ENCODE measurements around the gene EEPD1. TPM values are rescaled to one million over a fixed set of nuclear protein-coding genes. Genes with fewer than 3 reads are reported as not detected.

Gene EEPD1
- total and polyA plus RNA-seq, 8 donors: 7.1 to 60.5 (median 10.0) TPM

DNA sequence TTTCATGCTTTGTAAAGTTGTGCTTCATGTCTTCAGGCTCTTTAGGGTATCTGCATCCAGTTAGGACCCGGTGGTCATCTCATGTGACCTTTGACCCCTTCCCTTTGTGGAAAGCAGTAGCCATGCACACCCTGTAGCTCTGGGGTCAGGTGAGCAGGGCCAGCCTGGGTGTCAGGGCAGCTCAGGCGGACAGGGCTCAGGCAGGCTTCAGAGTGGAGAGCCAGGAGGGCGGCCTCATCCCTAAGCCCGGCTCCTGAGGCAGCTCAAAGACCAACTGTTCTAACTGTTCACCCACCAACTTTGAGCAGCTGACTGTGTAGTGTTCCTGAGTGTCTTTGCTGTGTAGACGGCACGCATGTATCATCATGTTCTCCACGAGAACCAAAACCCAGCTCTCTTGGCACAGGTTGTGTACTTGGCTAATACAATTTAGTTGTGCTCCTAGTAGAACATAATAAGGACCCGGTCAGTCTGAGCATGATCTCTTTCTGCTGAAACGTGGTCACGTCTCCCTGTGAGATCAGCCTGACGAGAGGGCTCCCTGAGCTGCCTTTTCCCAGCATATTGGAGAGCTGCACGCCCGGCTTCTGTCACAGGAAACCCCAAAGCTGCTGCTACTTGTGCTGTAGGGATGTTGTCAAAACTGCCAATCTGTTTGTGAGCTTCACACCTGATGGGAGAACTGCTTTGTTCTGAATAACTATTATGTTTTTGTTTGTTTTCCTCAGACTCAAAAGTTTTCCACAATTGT is 30.0 kb downstream of the EEPD1 start:
- FAIRE-seq (no peak), DNase-seq (no peak), ATAC-seq (peak; percentile 59 to 86 (median 78))
- WGBS, 2 donors: 27 to 60% methylated on average over 13 of the region's 13 CpGs
- no peaks in the 10 kb centered on the region for H3K27me3 ChIP-seq
- no peak overlapping the region for H3K4me3 ChIP-seq
- H3K27ac ChIP-seq: peak overlapping the region in 1 of 4 donors; percentile 18
- TF ChIP-seq, protein P1, sequence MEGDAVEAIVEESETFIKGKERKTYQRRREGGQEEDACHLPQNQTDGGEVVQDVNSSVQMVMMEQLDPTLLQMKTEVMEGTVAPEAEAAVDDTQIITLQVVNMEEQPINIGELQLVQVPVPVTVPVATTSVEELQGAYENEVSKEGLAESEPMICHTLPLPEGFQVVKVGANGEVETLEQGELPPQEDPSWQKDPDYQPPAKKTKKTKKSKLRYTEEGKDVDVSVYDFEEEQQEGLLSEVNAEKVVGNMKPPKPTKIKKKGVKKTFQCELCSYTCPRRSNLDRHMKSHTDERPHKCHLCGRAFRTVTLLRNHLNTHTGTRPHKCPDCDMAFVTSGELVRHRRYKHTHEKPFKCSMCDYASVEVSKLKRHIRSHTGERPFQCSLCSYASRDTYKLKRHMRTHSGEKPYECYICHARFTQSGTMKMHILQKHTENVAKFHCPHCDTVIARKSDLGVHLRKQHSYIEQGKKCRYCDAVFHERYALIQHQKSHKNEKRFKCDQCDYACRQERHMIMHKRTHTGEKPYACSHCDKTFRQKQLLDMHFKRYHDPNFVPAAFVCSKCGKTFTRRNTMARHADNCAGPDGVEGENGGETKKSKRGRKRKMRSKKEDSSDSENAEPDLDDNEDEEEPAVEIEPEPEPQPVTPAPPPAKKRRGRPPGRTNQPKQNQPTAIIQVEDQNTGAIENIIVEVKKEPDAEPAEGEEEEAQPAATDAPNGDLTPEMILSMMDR (IDR thresholded peaks at IDR 0.05): no peak
- intact Hi-C loops (cut with DNase I): no loop called here
- H3K4me1 ChIP-seq: peaks cover 0 to 24% (median 6%) of the 10 kb centered on the region in 3 donors
- no peaks in the 10 kb centered on the region for H3K9me3 ChIP-seq
- no peaks in the 10 kb centered on the region for H3K36me3 ChIP-seq

DNA sequence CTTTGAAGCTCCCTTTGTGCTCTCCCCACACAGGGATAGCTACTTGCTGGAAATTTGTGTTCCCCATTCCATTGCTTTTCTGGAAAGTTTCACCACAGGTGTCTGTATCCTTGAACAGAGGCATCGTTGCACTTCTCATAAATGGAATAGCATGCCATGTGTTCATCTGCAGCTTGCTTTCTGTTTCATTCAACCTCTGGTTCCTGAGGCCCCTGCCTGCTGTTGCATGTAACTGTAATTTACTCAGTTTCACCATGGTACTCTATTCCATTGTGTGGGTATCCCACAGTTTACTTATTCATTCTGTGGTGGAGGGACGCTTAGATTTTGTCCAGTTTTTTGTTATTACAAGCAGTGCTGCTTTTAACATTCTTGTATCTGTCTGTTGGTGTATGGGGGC is 32.0 kb downstream of the EEPD1 start:
- H3K4me3 ChIP-seq: no peak overlapping the region
- intact Hi-C loops (cut with DNase I): no loop called here
- ATAC-seq: no peak
- H3K27me3 ChIP-seq: no peaks in the 10 kb centered on the region
- 87 to 90% methylated on average over 2 of the region's 2 CpGs for WGBS, 2 donors
- no peaks in the 10 kb centered on the region for H3K9me3 ChIP-seq
- H3K27ac ChIP-seq: no peak overlapping the region
- no peaks in the 10 kb centered on the region for H3K36me3 ChIP-seq
- no peak for FAIRE-seq
- DNase-seq: no peak
- TF ChIP-seq, protein P1 (IDR thresholded peaks at IDR 0.05): no peak
- H3K4me1 ChIP-seq: peaks cover 0 to 24% (median 6%) of the 10 kb centered on the region in 3 donors

DNA sequence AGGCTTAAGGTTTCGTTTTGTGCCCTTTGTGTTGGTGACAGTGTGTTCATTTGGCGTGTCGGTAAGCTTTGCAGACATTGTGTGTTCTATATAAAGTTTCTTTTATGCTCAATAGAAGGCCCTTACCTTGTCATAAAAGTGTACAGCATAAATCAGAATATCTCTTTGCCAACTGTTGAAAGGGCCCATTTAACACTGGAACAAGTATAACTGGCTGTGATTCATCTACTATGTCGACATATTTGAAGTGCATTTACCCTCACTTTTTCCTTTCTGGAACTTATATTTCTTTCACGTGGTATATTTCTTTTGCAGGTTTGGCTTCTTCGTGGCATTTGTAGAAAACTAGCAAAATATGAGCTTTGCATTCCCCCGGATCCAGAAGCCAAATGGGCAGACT is 32.7 kb downstream of the EEPD1 start:
- Histone ChIP-seq H3K36me3 (no peaks in the 10 kb centered on the region), H3K9me3 (no peaks in the 10 kb centered on the region), H3K4me3 (no peak overlapping the region), H3K27ac (no peak overlapping the region), H3K27me3 (no peaks in the 10 kb centered on the region), H3K4me1 (peaks cover 0 to 24% (median 6%) of the 10 kb centered on the region in 3 donors)
- ATAC-seq (no peak), FAIRE-seq (no peak), DNase-seq (no peak)
- intact Hi-C loops (cut with DNase I): no loop called here
- WGBS, 2 donors: 94% methylated on average over 7 of the region's 7 CpGs
- TF ChIP-seq, protein P1 (IDR thresholded peaks at IDR 0.05): no peak

DNA sequence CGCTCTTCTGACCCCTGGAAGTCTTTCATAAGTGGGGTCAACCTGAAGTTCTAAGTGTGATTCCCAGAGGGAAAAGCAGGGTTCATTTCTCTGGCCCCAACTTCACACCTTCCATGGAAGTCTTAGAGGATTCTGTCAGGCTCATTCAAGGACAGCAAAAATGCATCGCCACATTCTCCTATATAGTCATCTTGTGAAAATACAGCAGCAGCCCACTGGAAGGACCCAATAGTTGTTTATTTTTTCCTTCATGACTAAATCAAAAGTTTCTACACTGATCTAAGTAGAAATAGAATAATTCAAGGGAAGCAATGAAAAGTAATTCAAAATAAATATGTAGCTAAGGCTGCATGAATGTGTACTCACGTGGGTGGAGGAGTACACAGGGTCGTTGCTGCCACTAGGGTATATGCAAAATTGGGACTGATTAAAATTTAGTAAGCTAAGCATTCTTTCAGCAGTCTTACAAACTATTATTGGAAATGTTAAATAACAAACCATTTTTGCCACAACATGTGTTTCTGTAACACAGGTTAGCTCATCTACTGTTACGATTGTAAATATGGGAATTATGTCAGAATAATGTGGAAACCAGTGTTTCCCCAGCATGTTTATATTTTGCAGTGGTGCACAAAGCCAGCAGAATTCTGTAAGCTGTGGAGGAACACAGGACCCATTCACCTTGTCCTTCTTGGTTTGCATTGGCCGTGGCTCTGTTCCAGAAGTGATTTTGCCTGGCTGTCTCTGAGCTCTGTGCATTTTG is 33.5 kb downstream of the EEPD1 start:
- TF ChIP-seq, protein P1 (IDR thresholded peaks at IDR 0.05): no peak
- Histone ChIP-seq H3K27me3 (no peaks in the 10 kb centered on the region), H3K36me3 (no peaks in the 10 kb centered on the region), H3K27ac (no peak overlapping the region), H3K4me3 (no peak overlapping the region), H3K4me1 (peaks cover 0 to 24% (median 6%) of the 10 kb centered on the region in 3 donors), H3K9me3 (no peaks in the 10 kb centered on the region)
- ATAC-seq (peak in 2 of 4 donors; percentile 26 to 36), DNase-seq (no peak), FAIRE-seq (no peak)
- intact Hi-C loops (cut with DNase I): no loop called here
- WGBS, 2 donors: 70% methylated on average over 6 of the region's 6 CpGs
